ENCODE data around the gene CRX. TPM values are rescaled to one million over a fixed set of nuclear protein-coding genes. Genes with fewer than 3 reads are reported as not detected.

The CRX gene
- total RNA-seq, 3 donors from 2014 or later = not detected

GRCh38 chr19:47820410-47820809 is 1.3 kb upstream of the CRX start:
- H3K36me3 ChIP-seq = no peaks in the 10 kb centered on the region
- peaks cover 0 to 21% of the 10 kb centered on the region in 2 donors for H3K27me3 ChIP-seq
- H3K4me1 ChIP-seq = no peaks in the 10 kb centered on the region
- TF ChIP-seq POLR2AphosphoS5 (IDR thresholded peaks at IDR 0.05) (no peak), POLR2A (IDR thresholded peaks at IDR 0.05) (no peak), CTCF (IDR thresholded peaks at IDR 0.05) (no peak)
- intact Hi-C loops (cut with DNase I; ENCODE audit: low total_unique reads) = no loop called here
- H3K27ac ChIP-seq = no peak overlapping the region
- no peak for DNase-seq (ENCODE audit: low spot score in 2 of 2)
- no peaks in the 10 kb centered on the region for H3K9me3 ChIP-seq
- no peak overlapping the region for H3K4me3 ChIP-seq

- DNase-seq (ENCODE audit: low spot score in 2 of 2) = no peak
- intact Hi-C loops (cut with DNase I; ENCODE audit: low total_unique reads) = no loop called here
- TF ChIP-seq POLR2A (IDR thresholded peaks at IDR 0.05) (no peak), POLR2AphosphoS5 (IDR thresholded peaks at IDR 0.05) (no peak), CTCF (IDR thresholded peaks at IDR 0.05) (no peak)
- Histone ChIP-seq H3K27ac (no peak overlapping the region), H3K27me3 (peaks cover 0 to 17% of the 10 kb centered on the region in 2 donors), H3K36me3 (no peaks in the 10 kb centered on the region), H3K4me3 (no peak overlapping the region), H3K4me1 (no peaks in the 10 kb centered on the region), H3K9me3 (peaks cover 4 to 6% of the 10 kb centered on the region in 2 donors)
These were observed 2.7 kb downstream of the CRX start for GRCh38 chr19:47824396-47824795.

- no peak for DNase-seq (ENCODE audit: low spot score in 2 of 2)
These were observed 5.1 kb downstream of the CRX start for GRCh38 chr19:47826800-47827199.

GRCh38 chr19:47832723-47833122 is 11.0 kb downstream of the CRX start:
- intact Hi-C loops (cut with DNase I; ENCODE audit: low total_unique reads) = no loop called here
- no peaks in the 10 kb centered on the region for H3K4me1 ChIP-seq
- H3K4me3 ChIP-seq = no peak overlapping the region
- no peak for TF ChIP-seq CTCF (IDR thresholded peaks at IDR 0.05)
- TF ChIP-seq POLR2AphosphoS5 (IDR thresholded peaks at IDR 0.05) = no peak
- no peak for TF ChIP-seq POLR2A (IDR thresholded peaks at IDR 0.05)
- H3K36me3 ChIP-seq = no peaks in the 10 kb centered on the region
- no peaks in the 10 kb centered on the region for H3K9me3 ChIP-seq
- DNase-seq (ENCODE audit: low spot score in 2 of 2) = no peak
- H3K27me3 ChIP-seq = no peaks in the 10 kb centered on the region
- H3K27ac ChIP-seq = no peak overlapping the region

More at GRCh38 chr19:47826800-47827199, 5.1 kb downstream of the CRX start:
- TF ChIP-seq POLR2AphosphoS5 (IDR thresholded peaks at IDR 0.05) (no peak), CTCF (IDR thresholded peaks at IDR 0.05) (no peak), POLR2A (IDR thresholded peaks at IDR 0.05) (no peak)
- intact Hi-C loops (cut with DNase I; ENCODE audit: low total_unique reads) = no loop called here
- Histone ChIP-seq H3K4me1 (no peaks in the 10 kb centered on the region), H3K36me3 (no peaks in the 10 kb centered on the region), H3K27ac (no peak overlapping the region), H3K4me3 (no peak overlapping the region), H3K9me3 (peaks cover 4 to 6% of the 10 kb centered on the region in 2 donors), H3K27me3 (no peaks in the 10 kb centered on the region)

- H3K9me3 ChIP-seq = no peaks in the 10 kb centered on the region
- intact Hi-C loops (cut with DNase I; ENCODE audit: low total_unique reads) = no loop called here
- no peak overlapping the region for H3K4me3 ChIP-seq
- DNase-seq (ENCODE audit: low spot score in 2 of 2) = no peak
- H3K27me3 ChIP-seq = no peaks in the 10 kb centered on the region
- TF ChIP-seq POLR2A (IDR thresholded peaks at IDR 0.05) (no peak), POLR2AphosphoS5 (IDR thresholded peaks at IDR 0.05) (no peak), CTCF (IDR thresholded peaks at IDR 0.05) (no peak)
- H3K36me3 ChIP-seq = no peaks in the 10 kb centered on the region
- no peak overlapping the region for H3K27ac ChIP-seq
- H3K4me1 ChIP-seq = no peaks in the 10 kb centered on the region
These were observed 14.3 kb downstream of the CRX start for GRCh38 chr19:47836038-47836437.

All from breast epithelium (tissue), 4 donors.